ENCODE measurements around the gene CDH13. TPM values are rescaled to one million over a fixed set of nuclear protein-coding genes. Genes with fewer than 3 reads are reported as not detected.

The CDH13 gene
- total RNA-seq, 1 donor from 2014 or later = 14.3 TPM

DNA sequence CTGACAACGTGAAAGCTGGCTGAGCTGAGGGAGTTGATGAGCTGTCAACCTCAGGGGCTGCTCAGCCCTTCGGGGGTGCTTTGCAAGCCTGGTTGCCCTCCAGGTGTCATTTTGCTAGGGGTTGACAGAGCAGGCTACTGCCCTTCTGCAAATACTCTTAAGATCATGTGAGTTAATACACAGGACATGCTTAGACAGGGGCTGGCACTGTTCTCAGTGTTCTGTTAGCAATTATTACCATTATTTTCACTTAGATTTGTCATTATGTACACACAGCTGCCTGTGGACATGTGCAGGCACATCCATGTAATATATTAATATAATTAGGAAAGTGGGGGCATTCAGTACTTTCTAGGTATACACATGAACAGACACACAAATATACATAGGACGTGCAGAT is 626.8 kb downstream of the CDH13 start:
- intact Hi-C loops (cut with DNase I) = no loop called here
- H3K4me3 ChIP-seq = no peak overlapping the region
- H3K27me3 ChIP-seq (ENCODE audit: low read depth) = no peaks in the 10 kb centered on the region
- H3K27ac ChIP-seq = no peak overlapping the region
- no peaks in the 10 kb centered on the region for H3K9me3 ChIP-seq
- TF ChIP-seq, protein P1, sequence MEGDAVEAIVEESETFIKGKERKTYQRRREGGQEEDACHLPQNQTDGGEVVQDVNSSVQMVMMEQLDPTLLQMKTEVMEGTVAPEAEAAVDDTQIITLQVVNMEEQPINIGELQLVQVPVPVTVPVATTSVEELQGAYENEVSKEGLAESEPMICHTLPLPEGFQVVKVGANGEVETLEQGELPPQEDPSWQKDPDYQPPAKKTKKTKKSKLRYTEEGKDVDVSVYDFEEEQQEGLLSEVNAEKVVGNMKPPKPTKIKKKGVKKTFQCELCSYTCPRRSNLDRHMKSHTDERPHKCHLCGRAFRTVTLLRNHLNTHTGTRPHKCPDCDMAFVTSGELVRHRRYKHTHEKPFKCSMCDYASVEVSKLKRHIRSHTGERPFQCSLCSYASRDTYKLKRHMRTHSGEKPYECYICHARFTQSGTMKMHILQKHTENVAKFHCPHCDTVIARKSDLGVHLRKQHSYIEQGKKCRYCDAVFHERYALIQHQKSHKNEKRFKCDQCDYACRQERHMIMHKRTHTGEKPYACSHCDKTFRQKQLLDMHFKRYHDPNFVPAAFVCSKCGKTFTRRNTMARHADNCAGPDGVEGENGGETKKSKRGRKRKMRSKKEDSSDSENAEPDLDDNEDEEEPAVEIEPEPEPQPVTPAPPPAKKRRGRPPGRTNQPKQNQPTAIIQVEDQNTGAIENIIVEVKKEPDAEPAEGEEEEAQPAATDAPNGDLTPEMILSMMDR (IDR thresholded peaks at IDR 0.05) = no peak
- DNase-seq (no peak), ATAC-seq (no peak)
- H3K36me3 ChIP-seq = no peaks in the 10 kb centered on the region
- H3K4me1 ChIP-seq = no peaks in the 10 kb centered on the region

DNA sequence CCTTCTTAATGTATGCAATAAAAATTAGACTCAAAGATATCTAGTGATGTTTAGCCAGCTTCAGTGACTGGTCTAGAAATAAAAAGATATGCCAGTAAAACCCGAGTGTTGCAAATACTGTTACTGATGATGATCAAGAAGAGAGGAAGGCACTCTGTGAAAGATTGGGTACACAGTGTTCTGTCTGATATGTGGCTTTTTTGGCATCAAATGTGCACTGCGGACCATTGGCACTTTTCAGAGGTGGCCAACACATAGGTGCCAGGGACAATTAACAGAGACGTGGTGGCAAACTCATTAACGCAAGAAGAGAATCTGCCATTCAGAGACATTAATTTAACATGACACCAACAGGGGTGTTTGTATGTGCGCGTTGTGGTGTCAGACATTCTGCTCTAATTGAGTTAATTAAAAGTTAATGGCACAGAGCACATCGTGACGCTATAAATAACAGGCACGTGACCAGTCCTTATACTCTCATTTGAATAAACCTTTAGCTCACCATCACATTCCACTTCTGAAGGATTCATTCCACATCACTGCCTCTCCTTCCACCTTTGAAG is 631.7 kb downstream of the CDH13 start:
- intact Hi-C loops (cut with DNase I) = no loop called here
- Histone ChIP-seq H3K36me3 (no peaks in the 10 kb centered on the region), H3K4me3 (no peak overlapping the region), H3K27ac (no peak overlapping the region), H3K27me3 (ENCODE audit: low read depth) (no peaks in the 10 kb centered on the region), H3K9me3 (no peaks in the 10 kb centered on the region), H3K4me1 (no peaks in the 10 kb centered on the region)
- no peak for DNase-seq
- TF ChIP-seq, protein P1 (IDR thresholded peaks at IDR 0.05) = no peak
- no peak for ATAC-seq

DNA sequence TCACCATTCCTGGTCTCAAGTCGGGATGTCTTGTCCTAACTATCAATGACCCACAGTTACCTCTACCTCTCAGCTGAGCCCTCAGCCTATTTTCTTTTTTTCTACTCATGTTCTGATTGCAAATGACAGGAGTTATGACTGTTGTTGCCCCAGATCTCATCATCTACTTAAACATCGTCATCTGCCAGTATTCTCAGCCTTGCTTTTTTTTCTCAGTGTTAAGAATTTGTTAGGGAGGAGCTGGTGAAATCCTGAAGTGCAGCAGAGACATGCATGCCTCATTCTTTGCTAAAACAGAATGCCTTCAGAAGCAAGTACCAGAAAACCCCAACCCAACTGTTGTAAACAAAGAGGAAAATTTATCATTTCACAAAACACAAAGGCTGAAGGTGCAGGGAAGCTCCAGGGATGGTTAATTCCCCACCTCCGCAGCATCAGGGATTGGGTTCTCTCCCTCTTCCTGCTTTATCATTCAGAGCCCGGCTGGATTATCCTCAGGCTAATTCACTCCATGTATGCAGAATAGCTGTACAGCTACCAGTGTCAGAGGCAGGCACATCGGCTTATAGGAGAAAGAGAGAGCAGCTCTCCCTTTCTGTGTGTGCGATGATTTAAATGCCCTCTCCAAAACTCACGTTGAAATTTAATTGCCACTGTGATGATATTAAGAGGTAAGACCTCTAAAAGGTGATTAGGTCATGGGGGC is 640.2 kb downstream of the CDH13 start:
- H3K4me1 ChIP-seq = no peaks in the 10 kb centered on the region
- no peak for ATAC-seq
- H3K36me3 ChIP-seq = no peaks in the 10 kb centered on the region
- intact Hi-C loops (cut with DNase I) = no loop called here
- H3K27ac ChIP-seq = no peak overlapping the region
- no peaks in the 10 kb centered on the region for H3K27me3 ChIP-seq (ENCODE audit: low read depth)
- H3K4me3 ChIP-seq = no peak overlapping the region
- TF ChIP-seq, protein P1 (IDR thresholded peaks at IDR 0.05) = no peak
- no peaks in the 10 kb centered on the region for H3K9me3 ChIP-seq
- no peak for DNase-seq

DNA sequence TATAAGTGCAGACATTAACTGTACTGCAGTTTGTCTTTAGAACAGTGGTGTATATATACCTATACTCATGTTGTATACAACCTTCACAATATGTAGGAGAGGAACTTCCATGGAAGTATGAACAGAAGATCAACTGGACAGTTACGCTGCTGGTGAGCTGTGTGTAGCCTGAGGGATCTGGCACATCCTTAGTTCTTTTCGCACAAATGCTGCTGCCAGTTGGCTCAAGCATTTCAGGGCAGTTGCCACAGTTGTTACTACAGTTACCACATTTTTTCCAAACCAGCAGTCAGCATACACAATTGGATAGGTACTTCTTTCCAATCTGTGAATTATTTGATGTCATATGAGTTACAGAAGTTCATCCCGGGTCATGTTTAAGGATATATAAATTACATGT is 641.4 kb downstream of the CDH13 start:
- no peaks in the 10 kb centered on the region for H3K4me1 ChIP-seq
- H3K27me3 ChIP-seq (ENCODE audit: low read depth) = no peaks in the 10 kb centered on the region
- TF ChIP-seq, protein P1 (IDR thresholded peaks at IDR 0.05) = no peak
- no peaks in the 10 kb centered on the region for H3K9me3 ChIP-seq
- H3K27ac ChIP-seq = no peak overlapping the region
- no peaks in the 10 kb centered on the region for H3K36me3 ChIP-seq
- H3K4me3 ChIP-seq = no peak overlapping the region
- DNase-seq = no peak
- no peak for ATAC-seq
- intact Hi-C loops (cut with DNase I) = no loop called here

DNA sequence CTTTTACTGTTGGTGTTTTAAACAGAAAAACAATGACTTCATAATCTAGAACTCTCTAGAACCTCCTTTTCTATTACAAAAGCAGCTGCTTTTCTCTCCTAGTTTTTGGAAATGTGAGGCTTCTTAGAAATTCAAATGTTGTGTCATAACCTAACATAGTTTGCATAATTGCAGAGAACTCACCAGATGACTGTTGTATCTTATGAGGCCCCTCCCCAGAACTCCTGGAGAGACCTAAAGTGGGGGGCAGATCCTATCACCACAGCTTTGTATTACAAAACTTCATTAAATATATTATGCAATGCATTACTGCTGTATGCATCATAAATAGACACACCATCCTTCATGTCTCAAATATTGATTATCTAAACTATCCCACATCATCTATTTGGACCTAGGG is 642.3 kb downstream of the CDH13 start:
- Histone ChIP-seq H3K4me1 (no peaks in the 10 kb centered on the region), H3K27me3 (ENCODE audit: low read depth) (no peaks in the 10 kb centered on the region), H3K36me3 (no peaks in the 10 kb centered on the region), H3K27ac (no peak overlapping the region), H3K4me3 (no peak overlapping the region), H3K9me3 (no peaks in the 10 kb centered on the region)
- TF ChIP-seq, protein P1 (IDR thresholded peaks at IDR 0.05) = no peak
- DNase-seq (no peak), ATAC-seq (no peak)
- intact Hi-C loops (cut with DNase I) = no loop called here
